K562 (cell line): ENCODE measurements around the gene N4BP2. TPM values are rescaled to one million over a fixed set of nuclear protein-coding genes. Genes with fewer than 3 reads are reported as not detected.

ENCODE experiments used
- CCNT2 ChIP-seq: IDR thresholded peaks from 2 replicates; pipeline ENCODE4 v1.6.1; 2011; ENCODE audit warnings: borderline replicate concordance, low read depth, mild to moderate bottlenecking, moderate library complexity, mixed read lengths, low read length; ENCODE audit not compliant: insufficient read length; ENCODE audit errors: extremely low read depth
- CREB1 ChIP-seq, 2 experiments: sonication (generic) in 1 of 2; formaldehyde crosslinking in 1 of 2; IDR thresholded peaks; 2 replicates each; pipeline versions ENCODE4 v1.6.1 to v1.8.0; 2012 to 2022; ENCODE audit warnings: inconsistent platforms in 1 of 2, mild to moderate bottlenecking in 1 of 2, missing genetic modification reagents in 1 of 2, moderate library complexity in 1 of 2
- DEAF1 ChIP-seq: fragments of 450-650 bp; formaldehyde crosslinking; IDR thresholded peaks from 2 replicates; pipeline ENCODE4 v1.4.0; 2020; ENCODE audit warnings: mild to moderate bottlenecking, moderate library complexity
- EZH2 ChIP-seq: IDR thresholded peaks from 2 replicates; pipeline ENCODE4 v1.6.1; 2012; ENCODE audit warnings: low read depth, mild to moderate bottlenecking, inconsistent platforms, low read length, borderline replicate concordance
- FOXK2 ChIP-seq, 2 experiments: fragments of 450-650 bp; IDR thresholded peaks in 1 of 2; conservative IDR thresholded peaks in 1 of 2; 2 replicates each; pipeline ENCODE4 v1.6.1; 2016; ENCODE audit warnings: low read depth in 2 of 2, mild to moderate bottlenecking in 1 of 2
- HDAC6 ChIP-seq: IDR thresholded peaks from 2 replicates; pipeline ENCODE4 v1.6.1; 2012; ENCODE audit warnings: low read depth, mild to moderate bottlenecking, control low read depth, inconsistent platforms, low read length, moderate library complexity
- HNRNPH1 ChIP-seq: fragments of 200-400 bp; formaldehyde crosslinking; optimal IDR thresholded peaks from 2 replicates; pipeline ENCODE3; 2017; ENCODE audit warnings: low read depth, mild to moderate bottlenecking, low read length, moderate library complexity
- HNRNPLL ChIP-seq: fragments of 200-400 bp; formaldehyde crosslinking; IDR thresholded peaks from 2 replicates; pipeline ENCODE4 v1.6.1; 2017; ENCODE audit warnings: low read length, low read depth, mild to moderate bottlenecking; ENCODE audit not compliant: poor library complexity, severe bottlenecking
- MEF2D ChIP-seq: conservative IDR thresholded peaks from 2 replicates; pipeline ENCODE4 v1.6.1; 2016; ENCODE audit warnings: low read depth, missing genetic modification characterization, missing compliant biosample characterization
- NBN ChIP-seq: fragments of 450-650 bp; IDR thresholded peaks from 2 replicates; pipeline ENCODE4 v1.6.1; 2016; ENCODE audit warnings: low read depth, mild to moderate bottlenecking
- PTRF ChIP-seq: fragments of 450-650 bp; IDR thresholded peaks from 2 replicates; pipeline ENCODE4 v1.6.1; 2016; ENCODE audit warnings: mild to moderate bottlenecking, missing genetic modification characterization, missing compliant biosample characterization
- PURB ChIP-seq: sonication (generic); formaldehyde crosslinking; IDR thresholded peaks from 2 replicates; pipeline ENCODE4 v1.9.0; 2021; ENCODE audit warnings: low read depth, mild to moderate bottlenecking, missing genetic modification reagents
- SUPT5H ChIP-seq: fragments of 450-650 bp; IDR thresholded peaks from 2 replicates; pipeline ENCODE4 v1.6.1; 2016
- TAF1 ChIP-seq: IDR thresholded peaks from 2 replicates; pipeline ENCODE4 v1.6.1; 2011; ENCODE audit warnings: mild to moderate bottlenecking, low read length, moderate library complexity; ENCODE audit not compliant: insufficient read depth, control insufficient read depth, severe bottlenecking; ENCODE audit errors: extremely low read depth
- THRB ChIP-seq: fragments of 450-650 bp; formaldehyde crosslinking; conservative IDR thresholded peaks from 2 replicates; pipeline ENCODE4 v1.4.0; 2022; ENCODE audit warnings: mild to moderate bottlenecking, missing genetic modification characterization
- ZBTB17 ChIP-seq: fragments of 450-650 bp; formaldehyde crosslinking; IDR thresholded peaks from 2 replicates; pipeline ENCODE4 v1.4.0; 2020; ENCODE audit warnings: mild to moderate bottlenecking
- ZFPM2 ChIP-seq: fragments of 250-450 bp; sonication (Bioruptor Pico); IDR thresholded peaks from 2 replicates; pipeline ENCODE4 v1.5.1; 2022; ENCODE audit warnings: mild to moderate bottlenecking
- ZNF197 ChIP-seq: fragments of 200-800 bp; sonication (Bioruptor generic); IDR thresholded peaks from 2 replicates; pipeline ENCODE4 v1.6.1; 2016; ENCODE audit warnings: low read depth, missing genetic modification characterization, missing compliant biosample characterization
- ZNF668 ChIP-seq: fragments of 250-450 bp; sonication (Bioruptor Pico); IDR thresholded peaks from 2 replicates; pipeline ENCODE4 v1.8.0; 2022; ENCODE audit warnings: mild to moderate bottlenecking, inconsistent platforms
- ZNF717 ChIP-seq: fragments of 250-450 bp; sonication (Bioruptor Pico); IDR thresholded peaks from 2 replicates; pipeline ENCODE4 v1.5.0; 2021
- polyA plus RNA-seq, 8 experiments: library from polyadenylated mRNA; depleted of rRNA in 4 of 8; stranded (reverse) in 5 of 8; unstranded in 3 of 8; fragments of >200 nt; fragmentation: Nextera tagmentation in 2 of 8; fragmentation: Illumina TruSeq in 1 of 8; extraction: Ambion mirVana in 2 of 8; extraction: Trizol in 1 of 8; gene quantifications; 2 replicates each; pipeline versions ENCODE4 v1.2.1 to v1.2.3, GENCODE V29; 2011 to 2014; ENCODE audit warnings: inconsistent platforms in 1 of 8, missing spikeins in 1 of 8
- total RNA-seq, 7 experiments: library from RNA; depleted of rRNA in 6 of 7; stranded (reverse); fragments of >200 nt in 6 of 7; fragmentation: Illumina TruSeq in 2 of 7; extraction: Trizol in 2 of 7; gene quantifications; 2 replicates each; pipeline versions ENCODE4 v1.2.1 to v1.2.3, GENCODE V29; 2011 to 2021; ENCODE audit warnings: low replicate concordance in 1 of 7
- TF ChIP-seq, protein P1 (sequence below): sonication (generic); formaldehyde crosslinking; IDR thresholded peaks from 2 replicates; pipeline ENCODE4 v1.5.0; 2020; ENCODE audit warnings: missing genetic modification reagents
- TF ChIP-seq, protein P2 (sequence below), 3 experiments: fragments of 200-800 bp in 1 of 3; sonication (Bioruptor generic) in 1 of 3; sonication (generic) in 1 of 3; formaldehyde crosslinking in 1 of 3; IDR thresholded peaks; 2 replicates each; pipeline versions ENCODE4 v1.6.1 to v1.8.0; 2016 to 2022; ENCODE audit warnings: mild to moderate bottlenecking in 2 of 3, missing compliant biosample characterization in 2 of 3, missing genetic modification characterization in 2 of 3, missing genetic modification reagents in 1 of 3

Gene N4BP2
- total and polyA plus RNA-seq, 9 of the 15 experiments (the other 6 are each of a cell fraction or from before 2014, with no cell fraction given) = 2.7 to 12.6 (median 7.6) TPM

DNA sequence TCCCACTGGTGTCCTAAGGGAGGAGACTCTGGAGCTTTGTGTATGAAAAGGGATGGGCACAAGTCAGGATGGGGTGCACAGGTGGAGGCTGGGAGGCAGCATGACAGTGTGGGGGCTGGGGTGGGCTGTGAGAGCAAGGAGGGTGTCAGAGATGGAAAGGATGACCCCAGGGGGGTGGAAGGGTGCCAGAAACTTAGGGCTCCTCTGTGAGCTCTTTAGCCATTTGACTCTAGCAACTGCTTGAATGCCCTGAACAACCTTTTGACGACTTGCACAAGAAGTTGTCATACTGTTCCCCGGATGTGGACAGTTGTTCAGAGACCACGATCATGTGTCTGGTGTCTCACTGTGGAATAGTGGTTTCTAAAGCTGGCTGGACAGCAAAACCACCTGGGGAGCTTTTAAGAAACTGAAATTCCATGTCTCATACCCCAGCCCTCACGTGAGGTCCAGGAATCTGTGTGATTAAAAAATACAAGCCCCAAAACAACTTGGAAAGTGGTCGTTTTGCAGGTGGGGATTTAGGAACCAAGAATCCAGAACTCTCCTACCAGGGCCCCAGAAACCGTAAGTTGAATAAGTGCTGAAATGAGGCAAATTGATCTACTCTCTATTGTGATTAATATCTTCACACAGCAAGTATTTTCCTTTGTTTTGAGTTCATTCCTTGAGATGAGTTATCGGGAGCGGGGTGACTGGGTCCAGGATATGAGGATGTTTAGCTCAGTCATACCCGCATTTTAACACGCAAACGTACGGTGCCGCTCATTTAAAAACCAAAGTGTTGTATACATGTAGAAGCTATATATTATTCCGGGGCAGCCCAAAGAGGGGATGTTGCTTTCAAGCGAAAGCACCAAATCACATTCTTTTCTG is 143.6 kb downstream of the N4BP2 start (continued):
- TF ChIP-seq THRB (no peak), HNRNPLL (peak; percentile 18), ZNF197 (CRISPR knock-in tag) (no peak), MEF2D (tag) (no peak), ZNF668 (0 out of 2 replicates have a peak, but pooled peaks have one; percentile 33), FOXK2 (conservative IDR thresholded peaks at IDR 0.05 in 1 of 2, IDR thresholded peaks at IDR 0.05 in 1 of 2; ENCODE audit: low read depth in 2 of 2) (no peak), CREB1 (IDR thresholded peaks at IDR 0.05) (peak; percentile 29; the same call in 1 of the 2 replicates), CREB1 (CRISPR knock-in tag; IDR thresholded peaks at IDR 0.05) (no peak; the same call in 1 of the 2 replicates), HDAC6 (no peak), EZH2 (no peak), NBN (no peak; the same call in 1 of the 2 replicates), PTRF (tag) (no peak), ZNF717 (CRISPR knock-in tag) (no peak), HNRNPH1 (no peak), ZFPM2 (CRISPR knock-in tag) (no peak), PURB (CRISPR knock-in tag) (no peak), CCNT2 (no peak), TAF1 (peak; percentile 12), ZBTB17 (CRISPR knock-in tag) (no peak), DEAF1 (CRISPR knock-in tag) (no peak), SUPT5H (0 out of 2 replicates have a peak, but pooled peaks have one; percentile 36)
- TF ChIP-seq, protein P1, sequence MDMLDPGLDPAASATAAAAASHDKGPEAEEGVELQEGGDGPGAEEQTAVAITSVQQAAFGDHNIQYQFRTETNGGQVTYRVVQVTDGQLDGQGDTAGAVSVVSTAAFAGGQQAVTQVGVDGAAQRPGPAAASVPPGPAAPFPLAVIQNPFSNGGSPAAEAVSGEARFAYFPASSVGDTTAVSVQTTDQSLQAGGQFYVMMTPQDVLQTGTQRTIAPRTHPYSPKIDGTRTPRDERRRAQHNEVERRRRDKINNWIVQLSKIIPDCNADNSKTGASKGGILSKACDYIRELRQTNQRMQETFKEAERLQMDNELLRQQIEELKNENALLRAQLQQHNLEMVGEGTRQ (CRISPR knock-in tag) = no peak
- TF ChIP-seq, protein P2, sequence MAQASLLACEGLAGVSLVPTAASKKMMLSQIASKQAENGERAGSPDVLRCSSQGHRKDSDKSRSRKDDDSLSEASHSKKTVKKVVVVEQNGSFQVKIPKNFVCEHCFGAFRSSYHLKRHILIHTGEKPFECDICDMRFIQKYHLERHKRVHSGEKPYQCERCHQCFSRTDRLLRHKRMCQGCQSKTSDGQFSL (CRISPR knock-in tag; IDR thresholded peaks at IDR 0.05) = no peak
- TF ChIP-seq, protein P2 (tag; IDR thresholded peaks at IDR 0.05) = no peak
